NT2/D1 (cell line): ENCODE results near the gene TOE1.

Experiments used
- YY1 ChIP-seq: IDR thresholded peaks from 2 replicates; pipeline ENCODE4 v1.6.1; 2011; ENCODE audit not compliant: insufficient read length, insufficient read depth
- ZNF274 ChIP-seq: IDR thresholded peaks from 2 replicates; pipeline ENCODE4 v1.6.1; 2011; ENCODE audit warnings: mild to moderate bottlenecking, low read depth, low read length

GRCh38 chr1:45319761-45320160, 20.2 kb upstream of the TOE1 start:
- no peak for TF ChIP-seq YY1
- TF ChIP-seq ZNF274 = no peak
